ENCODE data around the gene GSC2. TPM values are rescaled to one million over a fixed set of nuclear protein-coding genes. Genes with fewer than 3 reads are reported as not detected.

The GSC2 gene
- polyA plus RNA-seq, 4 donors = not detected

GRCh38 chr22:19187716-19188563 is 37.8 kb upstream of the GSC2 start:
- Histone ChIP-seq H3K27ac (ENCODE audit: low read depth in 1 of 3, low read length in 2 of 3) (no peak overlapping the region), H3K4me1 (ENCODE audit: control insufficient read depth in 3 of 3, insufficient read depth in 2 of 3, low read depth in 1 of 3, low read length in 2 of 3) (peaks cover 0 to 4% (median 0%) of the 10 kb centered on the region in 3 donors), H3K36me3 (ENCODE audit: control insufficient read depth in 3 of 3, insufficient read depth in 2 of 3, low read depth in 1 of 3, low read length in 3 of 3) (peaks cover 0 to 7% (median 0%) of the 10 kb centered on the region in 3 donors), H3K4me3 (ENCODE audit: low read depth in 1 of 3, low read length in 3 of 3) (no peak overlapping the region), H3K9me3 (ENCODE audit: control insufficient read depth in 2 of 2, insufficient read depth in 1 of 2, low read depth in 1 of 2, low read length in 1 of 2) (no peaks in the 10 kb centered on the region), H3K27me3 (ENCODE audit: control insufficient read depth in 3 of 3, insufficient read depth in 3 of 3, low read length in 3 of 3) (no peaks in the 10 kb centered on the region)
- FAIRE-seq (no peak), DNase-seq (no peak)
- WGBS, 3 donors = 75 to 84% (median 78%) methylated on average over 6 of the region's 6 CpGs

DNA sequence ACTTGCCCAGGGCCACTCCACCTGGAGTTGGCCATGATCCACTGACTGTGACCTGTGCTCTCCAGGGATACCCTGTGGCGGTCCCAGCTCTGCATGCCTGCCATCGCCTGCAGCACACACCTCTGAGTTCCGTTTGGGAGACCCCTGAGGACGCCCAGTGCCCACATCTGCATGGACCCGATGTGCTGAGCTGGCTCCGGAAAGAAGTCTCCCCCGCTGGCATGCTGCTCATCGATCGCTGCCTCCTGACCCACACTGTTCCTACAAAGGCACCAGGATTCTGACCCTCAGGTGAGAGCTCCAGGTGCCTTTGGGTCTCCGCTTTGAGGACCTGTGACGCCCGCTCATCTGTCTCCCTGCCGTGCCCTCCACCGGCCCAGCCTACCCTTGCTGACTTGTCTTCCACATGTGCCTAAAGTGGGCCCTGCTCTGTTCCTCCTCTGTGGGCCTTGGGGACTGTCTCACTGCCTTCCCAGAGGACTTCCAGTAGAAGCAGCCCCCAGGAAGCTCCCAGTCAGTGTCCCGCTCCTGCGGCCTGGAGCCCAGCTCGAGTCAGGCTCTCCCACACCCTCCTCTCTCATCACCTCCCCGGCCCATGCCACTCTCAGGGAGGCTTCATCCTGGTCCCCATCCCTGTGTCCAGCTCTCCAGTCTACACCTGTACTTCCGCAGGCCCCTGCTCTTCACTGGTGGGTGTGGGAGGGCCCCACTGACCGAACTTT is 34.3 kb upstream of the GSC2 start:
- Histone ChIP-seq H3K4me3 (ENCODE audit: low read depth in 1 of 3, low read length in 3 of 3) (no peak overlapping the region), H3K9me3 (ENCODE audit: control insufficient read depth in 2 of 2, insufficient read depth in 1 of 2, low read depth in 1 of 2, low read length in 1 of 2) (no peaks in the 10 kb centered on the region), H3K4me1 (ENCODE audit: control insufficient read depth in 3 of 3, insufficient read depth in 2 of 3, low read depth in 1 of 3, low read length in 2 of 3) (peaks cover 0 to 12% (median 0%) of the 10 kb centered on the region in 3 donors), H3K27ac (ENCODE audit: low read depth in 1 of 3, low read length in 2 of 3) (peak overlapping the region in 1 of 3 donors; percentile 23), H3K36me3 (ENCODE audit: control insufficient read depth in 3 of 3, insufficient read depth in 2 of 3, low read depth in 1 of 3, low read length in 3 of 3) (peaks cover 0 to 7% (median 0%) of the 10 kb centered on the region in 3 donors), H3K27me3 (ENCODE audit: control insufficient read depth in 3 of 3, insufficient read depth in 3 of 3, low read length in 3 of 3) (no peaks in the 10 kb centered on the region)
- no peak for DNase-seq
- 89 to 92% (median 92%) methylated on average over 18 to 20 of the region's 20 CpGs for WGBS, 3 donors
- no peak for FAIRE-seq

- Histone ChIP-seq H3K4me1 (ENCODE audit: control insufficient read depth in 3 of 3, insufficient read depth in 2 of 3, low read depth in 1 of 3, low read length in 2 of 3) (peaks cover 0 to 12% (median 0%) of the 10 kb centered on the region in 3 donors), H3K9me3 (ENCODE audit: control insufficient read depth in 2 of 2, insufficient read depth in 1 of 2, low read depth in 1 of 2, low read length in 1 of 2) (no peaks in the 10 kb centered on the region), H3K4me3 (ENCODE audit: low read depth in 1 of 3, low read length in 3 of 3) (no peak overlapping the region), H3K36me3 (ENCODE audit: control insufficient read depth in 3 of 3, insufficient read depth in 2 of 3, low read depth in 1 of 3, low read length in 3 of 3) (peaks cover 0 to 7% (median 0%) of the 10 kb centered on the region in 3 donors), H3K27me3 (ENCODE audit: control insufficient read depth in 3 of 3, insufficient read depth in 3 of 3, low read length in 3 of 3) (no peaks in the 10 kb centered on the region), H3K27ac (ENCODE audit: low read depth in 1 of 3, low read length in 2 of 3) (no peak overlapping the region)
- 78 to 90% (median 86%) methylated on average over 9 of the region's 9 CpGs for WGBS, 3 donors
- FAIRE-seq (no peak), DNase-seq (no peak)
These were observed 33.1 kb upstream of the GSC2 start for GRCh38 chr22:19183216-19183615.

- no peaks in the 10 kb centered on the region for H3K9me3 ChIP-seq (ENCODE audit: control insufficient read depth in 2 of 2, insufficient read depth in 1 of 2, low read depth in 1 of 2, low read length in 1 of 2)
- no peak overlapping the region for H3K4me3 ChIP-seq (ENCODE audit: low read depth in 1 of 3, low read length in 3 of 3)
- DNase-seq = no peak
- FAIRE-seq = no peak
- H3K27ac ChIP-seq (ENCODE audit: low read depth in 1 of 3, low read length in 2 of 3) = no peak overlapping the region
- H3K27me3 ChIP-seq (ENCODE audit: control insufficient read depth in 3 of 3, insufficient read depth in 3 of 3, low read length in 3 of 3) = no peaks in the 10 kb centered on the region
- H3K36me3 ChIP-seq (ENCODE audit: control insufficient read depth in 3 of 3, insufficient read depth in 2 of 3, low read depth in 1 of 3, low read length in 3 of 3) = peaks cover 0 to 3% (median 0%) of the 10 kb centered on the region in 3 donors
- peaks cover 0 to 12% (median 0%) of the 10 kb centered on the region in 3 donors for H3K4me1 ChIP-seq (ENCODE audit: control insufficient read depth in 3 of 3, insufficient read depth in 2 of 3, low read depth in 1 of 3, low read length in 2 of 3)
- 68 to 76% (median 69%) methylated on average over 9 of the region's 9 CpGs for WGBS, 3 donors
These were observed 32.5 kb upstream of the GSC2 start for GRCh38 chr22:19182472-19183157.

DNA sequence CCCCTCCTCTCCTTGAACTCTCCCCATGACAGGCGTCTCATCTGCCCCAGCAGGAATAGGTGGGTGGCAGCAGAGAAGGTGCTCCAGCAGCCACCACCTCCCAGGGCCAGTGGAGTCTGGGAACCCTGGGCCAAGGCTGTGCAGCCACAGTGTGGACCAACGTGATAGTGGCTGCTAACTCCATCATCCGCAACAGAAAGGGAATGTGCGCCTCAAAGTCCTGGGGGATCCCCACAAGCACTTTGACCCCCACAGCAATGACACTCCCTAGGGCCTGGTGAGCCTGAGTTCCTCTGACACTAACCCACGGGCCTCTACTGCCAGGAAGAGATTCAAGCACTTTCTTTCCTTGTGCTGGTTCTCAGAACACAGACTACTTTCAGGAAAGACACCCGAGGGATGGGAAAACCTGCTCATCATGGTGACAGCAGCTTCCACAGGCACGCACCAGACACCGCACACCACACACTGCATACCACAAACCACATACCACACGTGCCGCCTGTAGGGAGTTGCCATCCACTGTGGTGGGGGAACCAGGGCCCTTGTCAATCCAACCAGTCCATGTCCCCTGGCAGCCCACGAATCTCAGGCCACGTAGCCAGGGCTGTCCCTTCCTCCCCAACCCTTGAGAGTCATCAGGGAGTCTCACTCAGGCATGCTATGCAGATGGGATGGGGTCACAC is 31.8 kb upstream of the GSC2 start:
- no peaks in the 10 kb centered on the region for H3K27me3 ChIP-seq (ENCODE audit: control insufficient read depth in 3 of 3, insufficient read depth in 3 of 3, low read length in 3 of 3)
- DNase-seq (no peak), FAIRE-seq (no peak)
- peaks cover 0 to 8% (median 0%) of the 10 kb centered on the region in 3 donors for H3K36me3 ChIP-seq (ENCODE audit: control insufficient read depth in 3 of 3, insufficient read depth in 2 of 3, low read depth in 1 of 3, low read length in 3 of 3)
- H3K27ac ChIP-seq (ENCODE audit: low read depth in 1 of 3, low read length in 2 of 3) = no peak overlapping the region
- 64 to 75% (median 66%) methylated on average over 12 of the region's 12 CpGs for WGBS, 3 donors
- no peak overlapping the region for H3K4me3 ChIP-seq (ENCODE audit: low read depth in 1 of 3, low read length in 3 of 3)
- no peaks in the 10 kb centered on the region for H3K9me3 ChIP-seq (ENCODE audit: control insufficient read depth in 2 of 2, insufficient read depth in 1 of 2, low read depth in 1 of 2, low read length in 1 of 2)
- H3K4me1 ChIP-seq (ENCODE audit: control insufficient read depth in 3 of 3, insufficient read depth in 2 of 3, low read depth in 1 of 3, low read length in 2 of 3) = peaks cover 0 to 15% (median 3%) of the 10 kb centered on the region in 3 donors

- H3K9me3 ChIP-seq (ENCODE audit: control insufficient read depth in 2 of 2, insufficient read depth in 1 of 2, low read depth in 1 of 2, low read length in 1 of 2) = no peaks in the 10 kb centered on the region
These were observed 30.8 kb upstream of the GSC2 start for GRCh38 chr22:19180740-19181410.

DNA sequence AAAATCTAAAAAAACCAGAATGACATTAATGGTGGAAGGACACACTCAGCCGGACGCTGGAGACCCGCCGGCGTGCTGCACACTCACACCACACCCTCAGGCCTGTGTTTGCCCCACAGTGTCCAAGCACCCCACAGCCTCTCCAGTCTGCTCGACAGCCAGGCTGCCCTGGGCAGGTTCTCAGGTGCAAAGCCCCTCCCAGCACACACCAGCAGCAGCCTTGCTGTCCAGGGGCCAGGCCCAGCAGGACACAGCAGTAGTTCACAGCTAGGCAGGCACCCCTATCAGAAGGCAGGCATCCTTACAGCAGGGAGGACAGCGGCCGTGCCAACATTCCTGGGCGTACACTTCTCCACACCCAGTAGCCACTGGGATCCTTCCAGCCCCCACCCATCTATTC is 30.1 kb upstream of the GSC2 start:
- H3K9me3 ChIP-seq (ENCODE audit: control insufficient read depth in 2 of 2, insufficient read depth in 1 of 2, low read depth in 1 of 2, low read length in 1 of 2) = no peaks in the 10 kb centered on the region
- no peak for FAIRE-seq
- no peak overlapping the region for H3K4me3 ChIP-seq (ENCODE audit: low read depth in 1 of 3, low read length in 3 of 3)
- H3K27me3 ChIP-seq (ENCODE audit: control insufficient read depth in 3 of 3, insufficient read depth in 3 of 3, low read length in 3 of 3) = no peaks in the 10 kb centered on the region
- H3K4me1 ChIP-seq (ENCODE audit: control insufficient read depth in 3 of 3, insufficient read depth in 2 of 3, low read depth in 1 of 3, low read length in 2 of 3) = peaks cover 2 to 32% (median 3%) of the 10 kb centered on the region in 3 donors
- DNase-seq = no peak
- H3K36me3 ChIP-seq (ENCODE audit: control insufficient read depth in 3 of 3, insufficient read depth in 2 of 3, low read depth in 1 of 3, low read length in 3 of 3) = peaks cover 0 to 24% (median 0%) of the 10 kb centered on the region in 3 donors
- H3K27ac ChIP-seq (ENCODE audit: low read depth in 1 of 3, low read length in 2 of 3) = peak overlapping the region in 1 of 3 donors; percentile 100
- WGBS, 3 donors = 93 to 98% (median 95%) methylated on average over 9 of the region's 9 CpGs

More at GRCh38 chr22:19180740-19181410, 30.8 kb upstream of the GSC2 start:
- 90 to 94% (median 91%) methylated on average over 11 of the region's 11 CpGs for WGBS, 3 donors
- Histone ChIP-seq H3K27ac (ENCODE audit: low read depth in 1 of 3, low read length in 2 of 3) (no peak overlapping the region), H3K36me3 (ENCODE audit: control insufficient read depth in 3 of 3, insufficient read depth in 2 of 3, low read depth in 1 of 3, low read length in 3 of 3) (peaks cover 0 to 18% (median 0%) of the 10 kb centered on the region in 3 donors), H3K4me1 (ENCODE audit: control insufficient read depth in 3 of 3, insufficient read depth in 2 of 3, low read depth in 1 of 3, low read length in 2 of 3) (peaks cover 2 to 26% (median 3%) of the 10 kb centered on the region in 3 donors), H3K27me3 (ENCODE audit: control insufficient read depth in 3 of 3, insufficient read depth in 3 of 3, low read length in 3 of 3) (no peaks in the 10 kb centered on the region), H3K4me3 (ENCODE audit: low read depth in 1 of 3, low read length in 3 of 3) (no peak overlapping the region)
- FAIRE-seq (no peak), DNase-seq (no peak)

Measured in small intestine (tissue), 7 donors.